ENCODE data around the gene HMG20B. TPM values are rescaled to one million over a fixed set of nuclear protein-coding genes. Genes with fewer than 3 reads are reported as not detected.

Gene HMG20B
- total RNA-seq, 1 donor from 2014 or later = 135 TPM

- TF ChIP-seq CTCF (conservative IDR thresholded peaks at IDR 0.05; ENCODE audit: low read depth, low read length) = no peak
- DNase-seq (ENCODE audit: low read depth) = no peak
- H3K4me3 ChIP-seq (ENCODE audit: low read depth, low read length) = no peak overlapping the region
Observed at GRCh38 chr19:3586707-3587346, 14.1 kb downstream of the HMG20B start.

DNA sequence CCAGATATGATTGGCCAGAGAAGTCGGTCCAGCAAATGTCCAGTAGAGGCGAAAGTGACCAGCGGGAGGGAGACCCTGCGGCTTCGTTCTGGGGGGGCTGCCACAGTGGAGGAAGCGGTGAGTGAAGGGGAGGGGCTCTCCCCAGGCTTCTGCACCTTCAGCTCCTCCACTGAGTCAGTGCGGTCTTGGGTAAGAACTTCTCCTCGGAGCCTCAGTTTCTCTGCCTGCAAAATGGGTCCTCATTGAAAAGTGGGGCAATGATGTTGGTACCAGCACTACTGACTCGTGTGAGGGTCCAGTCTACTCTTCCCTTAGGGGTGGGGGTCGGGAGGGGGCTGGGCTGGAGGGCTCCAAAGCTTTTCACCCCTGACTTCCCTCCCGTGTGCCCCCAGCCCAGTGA is 16.7 kb downstream of the HMG20B start:
- TF ChIP-seq CTCF (conservative IDR thresholded peaks at IDR 0.05; ENCODE audit: low read depth, low read length) = no peak
- DNase-seq (ENCODE audit: low read depth) = no peak

DNA sequence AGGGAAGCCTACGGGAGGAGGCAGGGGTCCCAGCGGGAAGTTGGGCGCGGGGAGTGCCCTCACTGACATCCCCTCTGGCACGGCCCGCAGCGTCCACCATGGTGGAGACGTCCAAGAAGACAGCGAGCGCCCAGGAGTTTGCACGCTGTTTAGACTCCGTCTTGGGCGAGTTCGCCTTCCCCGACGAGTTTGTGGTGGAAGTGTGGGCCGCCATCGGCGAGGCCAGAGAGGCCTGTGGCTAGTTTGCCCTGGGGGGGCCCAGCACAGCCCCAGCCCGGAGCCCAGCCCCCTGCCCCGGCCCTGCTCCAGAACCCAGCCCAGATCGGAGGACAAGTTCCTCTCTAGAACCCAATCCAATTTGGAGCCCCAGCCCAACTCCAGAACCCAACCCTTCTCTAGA is 17.2 kb downstream of the HMG20B start:
- H3K4me3 ChIP-seq (ENCODE audit: low read depth, low read length) = no peak overlapping the region
- DNase-seq (ENCODE audit: low read depth) = no peak
- no peak for TF ChIP-seq CTCF (conservative IDR thresholded peaks at IDR 0.05; ENCODE audit: low read depth, low read length)

More for the DNA sequence above, 16.7 kb downstream of the HMG20B start:
- no peak overlapping the region for H3K4me3 ChIP-seq (ENCODE audit: low read depth, low read length)

DNA sequence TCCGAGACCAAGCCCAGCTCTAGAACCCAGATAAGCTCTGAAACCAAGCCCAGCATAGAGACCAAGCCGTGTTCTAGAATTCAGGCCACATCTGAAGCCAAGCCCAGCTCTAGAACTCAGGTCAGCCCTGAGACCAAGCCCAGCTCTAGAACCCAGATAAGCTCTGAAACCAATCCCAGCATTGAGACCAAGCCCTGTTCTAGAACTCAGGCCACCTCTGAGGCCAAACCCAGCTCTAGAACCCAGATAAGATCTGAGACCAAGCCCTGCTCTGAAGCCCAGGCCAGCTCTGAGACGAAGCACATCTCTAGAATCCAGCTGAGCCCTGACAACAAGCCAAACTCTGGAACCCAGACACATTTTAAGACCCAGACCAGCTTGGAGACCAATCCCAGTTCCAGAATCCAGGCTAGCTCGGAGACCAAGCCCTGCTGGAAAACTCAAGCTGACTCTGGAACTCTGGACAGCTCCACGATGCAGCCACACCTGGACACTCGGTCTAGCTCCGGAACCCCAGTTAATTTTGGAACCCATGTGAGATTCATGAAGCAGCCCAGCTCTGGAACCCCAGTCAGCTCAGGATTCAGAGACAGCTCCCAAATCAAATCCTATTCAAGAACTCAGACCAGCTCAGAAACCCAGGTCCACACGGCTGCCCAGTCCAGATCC is 18.4 kb downstream of the HMG20B start:
- no peak for DNase-seq (ENCODE audit: low read depth)
- no peak for TF ChIP-seq CTCF (conservative IDR thresholded peaks at IDR 0.05; ENCODE audit: low read depth, low read length)
- no peak overlapping the region for H3K4me3 ChIP-seq (ENCODE audit: low read depth, low read length)

DNA sequence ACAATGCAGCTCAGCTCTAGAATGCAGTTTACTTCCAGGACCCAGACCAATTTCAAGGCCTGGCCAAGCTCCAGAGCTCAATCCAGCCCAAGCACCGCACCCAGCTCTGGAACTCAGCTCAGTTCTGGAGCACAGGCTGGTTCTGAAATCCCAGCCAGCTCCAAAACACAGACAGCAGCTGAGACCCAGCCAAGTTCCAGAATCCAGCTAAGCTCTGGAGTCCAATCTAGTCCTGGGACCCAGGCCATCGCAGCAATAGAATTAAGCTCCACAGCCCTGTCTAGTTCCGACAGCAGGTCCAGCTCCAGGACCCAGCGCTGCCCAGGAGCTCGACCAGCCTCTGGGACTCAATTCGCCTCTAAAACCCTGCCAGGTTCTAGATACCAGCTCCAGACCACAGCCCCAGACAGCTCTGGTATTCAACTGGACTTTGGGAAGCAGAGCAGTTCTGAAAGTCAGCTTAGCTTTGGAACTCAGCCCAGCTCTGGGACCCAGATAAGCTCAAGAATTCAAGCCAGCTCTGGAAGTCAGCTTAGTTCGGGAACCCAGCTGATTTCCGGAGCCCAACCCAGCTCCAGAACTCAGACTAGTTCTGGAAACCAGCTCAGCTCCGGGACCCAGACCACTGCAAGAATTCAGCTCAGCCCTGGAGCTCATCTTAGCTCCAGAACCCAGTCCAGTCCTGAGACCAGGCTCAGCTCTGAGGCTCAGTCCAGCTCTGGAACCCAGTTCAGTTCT is 19.3 kb downstream of the HMG20B start:
- no peak for DNase-seq (ENCODE audit: low read depth)
- no peak overlapping the region for H3K4me3 ChIP-seq (ENCODE audit: low read depth, low read length)
- no peak for TF ChIP-seq CTCF (conservative IDR thresholded peaks at IDR 0.05; ENCODE audit: low read depth, low read length)

DNA sequence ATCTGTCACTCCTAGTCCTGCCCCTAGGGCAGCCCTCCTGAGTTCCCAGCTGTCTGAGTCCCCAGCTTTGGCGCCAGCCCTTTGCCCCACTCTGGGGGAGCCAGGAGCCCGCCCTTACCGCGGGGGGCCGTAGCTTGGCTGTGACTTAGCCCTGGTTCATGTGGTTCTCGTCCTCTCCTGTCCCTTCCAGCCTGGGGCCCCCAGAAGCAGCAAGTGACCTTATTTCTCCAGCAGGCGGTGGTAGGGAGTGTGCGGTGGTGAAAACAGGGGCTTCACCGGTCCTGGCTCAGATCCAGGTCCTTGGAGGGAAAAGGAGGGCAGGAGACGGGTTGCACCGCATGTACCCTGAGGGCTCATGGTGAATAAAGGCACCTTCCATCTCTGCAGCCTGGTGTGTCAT is 20.4 kb downstream of the HMG20B start:
- DNase-seq (ENCODE audit: low read depth) = no peak
- no peak overlapping the region for H3K4me3 ChIP-seq (ENCODE audit: low read depth, low read length)
- no peak for TF ChIP-seq CTCF (conservative IDR thresholded peaks at IDR 0.05; ENCODE audit: low read depth, low read length)
